Astrocyte of the cerebellum (primary cell): ENCODE results near the gene OR4E1.
A peak's percentile ranks its signal among the peaks of the same experiment; 100 is the strongest.

Experiments
- DNase-seq: peaks from one replicate; pipeline ENCODE4 v3.0.0-alpha.2; 2011; ENCODE audit warnings: low read depth
- H3K4me3 ChIP-seq: 2 replicates; pipeline ENCODE4 v1.5.1; 2011; ENCODE audit warnings: mild to moderate bottlenecking, low read depth, low read length, moderate library complexity
- CTCF ChIP-seq: IDR thresholded peaks from 2 replicates; pipeline ENCODE4 v1.5.1; 2012; ENCODE audit warnings: low read length, low read depth, moderate library complexity, mild to moderate bottlenecking; ENCODE audit errors: missing control alignments
- in situ Hi-C: cut with HindIII; loops from 2 replicates; pipeline ENCODE4 v1.10.0; 2017; ENCODE audit warnings: low sequenced_read_pairs

OR4E1 gene

GRCh38 chr14:21680072-21680471 lies 6.5 kb upstream of the OR4E1 start:
- no peak overlapping the region for H3K4me3 ChIP-seq
- in situ Hi-C loops, result no loop called here
- no peak for TF ChIP-seq CTCF
- DNase-seq, result peak; percentile 11

DNA sequence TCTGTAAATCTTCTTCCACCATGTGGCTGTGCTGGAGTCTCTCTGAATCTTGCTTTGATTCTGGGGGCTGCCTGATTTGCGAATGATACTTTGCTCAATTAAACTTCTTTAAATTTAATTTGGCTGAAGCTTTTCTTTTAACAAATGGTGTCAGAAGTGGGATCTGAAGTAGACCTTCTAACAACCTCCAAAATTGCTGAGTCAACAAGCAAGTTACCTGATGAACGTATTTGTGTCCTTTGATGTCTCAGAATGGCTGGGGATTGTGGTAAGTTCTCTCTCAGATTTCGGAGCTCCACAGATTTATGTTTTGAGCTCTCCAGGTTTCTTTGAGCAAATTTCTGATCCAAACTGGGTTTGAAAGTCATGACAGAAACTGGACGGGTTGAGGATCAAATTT lies 1.9 kb upstream of the OR4E1 start:
- no peak for TF ChIP-seq CTCF
- in situ Hi-C loops, result no loop called here
- DNase-seq, result no peak
- H3K4me3 ChIP-seq, result no peak overlapping the region

- in situ Hi-C loops, result no loop called here
- no peak for DNase-seq
- TF ChIP-seq CTCF, result no peak
- no peak overlapping the region for H3K4me3 ChIP-seq
These were observed 1.5 kb downstream of the OR4E1 start for GRCh38 chr14:21672116-21672515.

DNA sequence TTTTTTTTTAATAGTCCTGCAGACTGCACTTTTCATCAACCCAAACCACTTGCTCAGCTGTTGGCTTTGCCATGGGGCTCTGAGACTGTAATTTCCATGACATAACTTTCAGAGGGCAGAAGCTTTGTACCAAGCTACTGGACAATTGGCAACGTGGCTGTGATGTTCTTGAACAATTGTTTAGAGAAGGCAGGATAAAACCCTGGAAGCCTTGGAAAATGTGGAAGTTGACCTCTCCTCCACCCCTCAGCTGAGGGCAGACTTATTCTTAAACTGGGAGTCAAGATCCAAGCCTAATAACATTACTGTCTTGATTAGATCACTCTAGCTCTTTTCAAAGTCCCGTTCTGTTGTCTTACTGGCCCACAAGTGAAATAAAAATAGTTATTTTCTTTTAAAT lies 2.2 kb downstream of the OR4E1 start:
- in situ Hi-C loops, result no loop called here
- no peak for DNase-seq
- TF ChIP-seq CTCF, result no peak
- H3K4me3 ChIP-seq, result no peak overlapping the region

GRCh38 chr14:21669284-21669683 lies 4.3 kb downstream of the OR4E1 start:
- DNase-seq, result no peak
- no peak for TF ChIP-seq CTCF
- no peak overlapping the region for H3K4me3 ChIP-seq
- in situ Hi-C loops, result no loop called here

DNA sequence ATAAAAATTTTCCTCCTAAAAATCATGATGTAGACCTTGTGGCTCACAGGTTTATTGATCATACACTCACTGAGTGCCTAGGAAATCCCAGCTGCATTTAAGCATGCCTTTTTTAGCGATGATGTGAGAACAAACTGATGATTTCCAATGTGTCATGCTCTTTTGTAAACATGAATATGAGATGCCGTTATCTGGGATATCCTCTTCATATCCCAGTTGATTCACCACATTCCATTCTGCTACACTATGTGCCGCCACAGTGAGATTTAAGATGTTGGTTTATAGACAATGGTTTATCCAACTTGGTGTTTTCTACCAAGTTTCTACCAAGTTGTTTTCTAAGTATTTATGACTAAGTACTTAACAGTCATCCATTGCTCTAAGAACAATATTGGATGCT lies 5.2 kb downstream of the OR4E1 start:
- no peak for TF ChIP-seq CTCF

DNA sequence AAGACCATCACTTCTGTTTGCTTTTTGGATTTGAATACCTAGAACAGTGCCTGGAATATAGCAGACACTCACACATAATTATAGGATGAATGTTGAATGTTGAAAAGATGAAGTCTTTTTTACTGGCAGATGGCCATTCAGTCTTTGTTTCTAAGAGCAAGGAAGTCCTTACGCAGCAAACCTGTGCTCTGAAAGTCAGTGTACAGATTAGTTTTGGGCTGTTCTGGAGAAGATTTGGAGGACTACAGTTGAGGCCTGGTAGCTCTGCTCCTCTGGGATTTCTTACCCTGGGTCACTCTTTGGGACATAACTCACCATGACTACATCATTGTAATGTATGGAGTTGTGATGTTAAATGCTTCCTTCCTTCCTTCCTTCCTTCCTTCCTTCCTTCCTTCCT lies 16.6 kb downstream of the OR4E1 start:
- DNase-seq, result no peak
- H3K4me3 ChIP-seq, result no peak overlapping the region
- in situ Hi-C loops, result no loop called here
- TF ChIP-seq CTCF, result no peak

More for the DNA sequence above, 5.2 kb downstream of the OR4E1 start:
- H3K4me3 ChIP-seq, result no peak overlapping the region
- in situ Hi-C loops, result no loop called here
- DNase-seq, result no peak
